ENCODE measurements around the gene FGD4.

Gene FGD4

GRCh38 chr12:32615441-32615840 is 216.1 kb downstream of the FGD4 start:
- no peak for DNase-seq

- DNase-seq, result no peak
Observed at GRCh38 chr12:32617534-32617933, 218.2 kb downstream of the FGD4 start.

GRCh38 chr12:32618115-32618514 is 218.8 kb downstream of the FGD4 start:
- no peak for DNase-seq

GRCh38 chr12:32627976-32628375 is 228.6 kb downstream of the FGD4 start:
- no peak for DNase-seq

- DNase-seq, result no peak
Observed at GRCh38 chr12:32641287-32641901, 242.0 kb downstream of the FGD4 start.

- DNase-seq, result peak; percentile 21
Observed at GRCh38 chr12:32644431-32644830, 245.1 kb downstream of the FGD4 start.

DNA sequence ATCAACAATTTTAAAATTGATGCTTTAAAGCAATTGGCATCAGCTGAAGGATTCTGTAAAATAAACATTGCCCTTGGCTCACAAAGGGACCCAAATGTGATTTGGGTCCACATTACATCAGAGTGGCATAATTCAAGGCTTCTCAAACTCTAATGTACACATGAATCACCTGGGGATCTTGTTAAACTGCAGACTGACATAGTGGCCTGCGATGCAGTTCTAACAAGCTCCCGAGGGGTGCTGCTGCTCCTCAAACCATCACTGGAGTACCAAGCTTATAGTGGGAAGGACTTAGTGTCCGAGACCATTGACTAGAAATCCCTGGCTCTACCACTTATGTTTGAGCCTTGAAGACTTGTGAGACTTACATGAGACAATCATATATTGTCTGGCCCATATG is 247.9 kb downstream of the FGD4 start:
- DNase-seq, result no peak

DNA sequence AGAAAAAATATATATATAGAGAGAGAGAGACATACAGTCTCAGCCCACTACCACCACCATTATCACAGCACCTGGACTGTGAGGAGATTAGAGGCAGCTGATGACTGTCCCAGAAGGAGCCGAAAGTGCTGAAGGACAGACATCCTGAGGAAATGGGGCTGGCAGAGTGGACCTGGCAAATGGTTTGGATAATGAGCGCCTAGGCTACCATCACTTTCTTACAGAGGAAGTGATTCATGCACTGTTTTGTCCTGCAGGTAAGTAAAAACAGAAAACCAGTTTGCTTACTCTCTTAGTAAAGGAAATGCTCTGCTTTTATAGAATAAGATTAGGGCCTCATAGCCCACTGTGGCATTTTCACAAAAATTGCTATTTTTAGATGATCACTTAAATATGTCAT is 251.2 kb downstream of the FGD4 start:
- DNase-seq, result no peak

GRCh38 chr12:32651151-32651955 is 252.0 kb downstream of the FGD4 start:
- DNase-seq, result no peak

DNA sequence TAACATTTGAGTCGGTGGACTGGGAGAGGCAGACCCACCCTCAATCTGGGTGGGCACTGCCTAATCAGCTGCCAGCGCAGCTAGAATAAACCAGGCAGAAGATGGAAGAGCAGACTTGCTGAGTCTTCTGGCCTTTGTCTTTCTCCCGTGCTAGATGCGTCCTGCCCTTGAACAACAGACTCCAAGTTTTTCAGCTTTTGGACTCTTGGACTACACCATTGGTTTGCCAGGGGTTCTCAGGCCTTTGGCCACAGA is 252.5 kb downstream of the FGD4 start:
- DNase-seq, result no peak

- DNase-seq, result no peak
Observed at GRCh38 chr12:32659908-32660440, 260.6 kb downstream of the FGD4 start.

- DNase-seq, result no peak
Observed at GRCh38 chr12:32661706-32662105, 262.3 kb downstream of the FGD4 start.

GRCh38 chr12:32662665-32663064 is 263.3 kb downstream of the FGD4 start:
- no peak for DNase-seq

DNA sequence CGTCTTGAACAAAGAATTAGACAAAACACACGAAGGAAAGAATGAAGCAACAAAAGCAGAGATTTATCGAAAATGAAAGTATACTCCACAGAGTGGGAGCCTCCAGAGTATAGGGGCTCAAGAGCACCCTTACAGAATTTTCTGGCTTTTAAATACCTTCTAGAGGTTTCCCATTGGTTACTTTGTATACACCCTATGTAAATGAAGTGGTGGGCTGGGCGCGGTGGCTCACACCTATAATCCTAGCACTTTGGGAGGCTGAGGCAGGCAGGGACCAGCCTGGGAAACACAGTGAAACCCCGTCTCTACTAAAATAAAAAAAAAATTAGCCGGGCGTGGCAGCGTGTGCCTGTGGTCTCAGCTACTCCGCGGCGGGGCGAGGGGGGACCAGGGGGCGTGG is 266.7 kb downstream of the FGD4 start:
- no peak for DNase-seq

GRCh38 chr12:32669584-32669983 is 270.2 kb downstream of the FGD4 start:
- no peak for DNase-seq

DNA sequence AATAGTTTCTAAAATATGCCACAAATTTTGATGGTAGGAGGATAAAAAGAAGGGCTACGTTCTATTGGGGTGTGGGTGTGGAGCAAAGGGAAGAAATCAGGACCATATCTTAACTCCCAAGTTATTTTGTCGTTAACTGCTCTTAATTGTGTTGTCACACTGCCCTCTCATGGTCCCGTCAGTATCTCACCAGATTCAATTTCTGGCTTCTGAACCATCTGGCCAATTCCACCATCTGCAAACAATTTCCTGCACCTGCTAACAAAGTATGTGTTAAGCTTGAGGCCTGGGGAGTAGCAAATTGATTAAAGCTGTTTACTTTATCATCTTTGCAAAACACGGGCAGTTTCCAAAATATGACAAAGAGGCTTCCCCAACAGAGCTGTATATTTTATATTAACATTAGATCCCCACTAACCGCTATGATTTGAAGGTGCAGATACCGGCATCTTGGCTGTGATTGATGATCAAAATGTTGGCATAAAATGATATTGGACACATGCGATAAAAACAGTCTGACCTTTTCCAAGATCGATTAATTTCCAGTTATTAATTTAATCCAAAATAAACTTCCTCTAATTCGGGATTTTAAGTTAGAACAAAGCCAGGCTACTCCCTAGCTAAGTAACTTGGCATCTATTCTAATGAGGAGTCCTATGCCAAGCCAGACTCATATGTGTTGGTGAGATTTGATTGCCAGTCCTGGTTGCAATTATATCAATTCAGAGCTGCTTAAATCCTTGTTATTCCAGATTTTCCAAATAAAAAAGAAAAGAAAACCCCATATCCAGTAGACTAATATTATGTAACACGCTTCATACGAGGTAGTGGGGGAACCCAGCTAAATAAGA is 272.8 kb downstream of the FGD4 start:
- DNase-seq, result peak; percentile 40

DNA sequence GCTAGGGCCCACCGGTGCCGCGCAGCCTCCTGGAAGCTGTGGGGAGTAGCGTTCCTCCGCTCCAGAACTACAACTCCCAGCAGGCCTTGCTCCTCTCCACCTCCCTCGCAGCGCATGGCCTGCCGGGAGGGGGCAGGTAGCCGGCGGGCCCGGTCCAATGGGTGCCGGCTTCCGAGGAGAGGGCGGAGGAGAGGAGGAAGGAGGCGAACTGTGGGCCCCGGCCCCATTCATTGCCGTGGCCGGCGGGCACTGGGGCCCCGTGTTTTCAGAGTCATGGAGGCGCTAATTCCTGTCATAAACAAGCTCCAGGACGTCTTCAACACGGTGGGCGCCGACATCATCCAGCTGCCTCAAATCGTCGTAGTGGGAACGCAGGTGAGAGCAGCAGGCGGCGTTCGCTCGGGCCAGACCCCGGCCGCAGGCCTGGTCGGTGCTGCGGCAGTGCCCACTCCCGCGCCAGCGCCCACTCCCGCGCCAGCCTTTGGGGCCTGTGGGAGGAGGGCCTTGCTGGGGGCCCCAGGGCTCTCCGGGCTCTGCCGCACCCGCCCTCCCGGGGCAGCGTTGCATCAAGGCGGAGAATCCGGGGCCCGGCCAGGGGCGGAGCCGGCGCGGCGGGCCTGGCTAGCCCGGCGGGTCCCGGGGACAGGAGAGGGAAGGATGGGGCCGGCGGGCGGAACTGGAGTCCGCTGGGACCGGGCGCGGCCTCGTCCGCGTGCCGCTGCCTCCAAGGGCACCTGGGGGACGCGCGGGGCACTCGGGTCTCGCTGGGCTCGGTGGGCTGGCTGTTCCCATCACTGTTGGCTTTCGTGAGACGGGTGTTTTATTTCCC is 279.9 kb downstream of the FGD4 start, which contains the start of gene DNM1L:
DNM1L (plus strand) TSS at position 211 of the 829 bp plus-strand sequence; CDS start at position 274, 63 bp downstream.
- peak; percentile 90 for DNase-seq

DNA sequence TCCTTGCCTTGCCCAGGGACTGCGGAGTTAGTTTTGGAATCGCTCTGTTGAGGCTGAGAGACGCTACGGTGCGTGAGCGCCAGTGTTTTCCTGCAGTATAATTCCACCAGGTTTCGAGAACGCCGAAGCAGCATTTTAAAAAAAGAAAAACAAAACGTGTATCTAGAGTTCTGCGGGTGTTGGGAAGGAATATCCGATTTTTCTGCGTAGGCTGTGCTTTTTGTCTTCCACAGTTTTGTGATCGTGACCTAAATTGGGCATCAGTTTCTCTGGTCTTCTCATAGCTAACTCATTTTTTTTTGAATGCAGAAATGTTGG is 280.5 kb downstream of the FGD4 start:
- no peak for DNase-seq

DNA sequence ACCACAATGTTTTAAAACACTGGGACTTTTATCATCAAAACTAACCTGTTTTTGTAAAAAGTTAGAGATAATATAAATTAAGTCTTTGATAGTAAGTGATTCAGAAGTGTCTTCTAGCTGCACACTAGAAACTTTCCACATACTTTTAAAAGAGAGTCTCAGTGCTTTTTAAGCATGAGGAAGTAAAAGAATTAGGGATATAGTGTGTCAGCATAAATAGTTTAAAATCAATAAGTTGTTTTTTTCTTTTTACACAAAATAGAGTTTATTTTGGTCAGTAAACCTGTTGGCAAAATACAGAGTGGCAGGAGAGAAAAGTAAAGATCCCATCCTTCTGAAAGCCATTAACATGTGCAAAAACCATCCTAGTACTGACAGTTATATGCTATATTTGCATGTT is 281.4 kb downstream of the FGD4 start:
- DNase-seq, result no peak

DNA sequence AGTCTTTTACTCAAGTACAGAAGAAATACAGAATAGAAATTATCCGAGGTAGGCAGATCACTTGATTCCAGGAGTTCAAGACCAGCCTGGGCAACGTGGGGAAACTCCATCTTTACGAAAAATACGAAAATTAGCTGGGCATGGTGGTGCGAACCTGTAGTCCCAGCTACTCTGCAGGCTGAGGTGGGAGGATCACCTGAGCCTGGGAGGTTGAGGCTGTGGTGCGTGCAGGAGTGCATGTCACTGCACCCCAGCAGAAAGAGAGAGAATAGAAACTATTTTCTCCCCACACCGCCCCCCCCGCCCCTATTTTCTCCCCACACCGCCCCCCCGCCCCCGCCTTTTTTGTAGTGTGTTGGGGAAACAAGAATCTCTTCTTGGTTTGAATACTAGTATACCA is 281.9 kb downstream of the FGD4 start:
- DNase-seq, result no peak

GRCh38 chr12:32686340-32686739 is 287.0 kb downstream of the FGD4 start:
- DNase-seq, result no peak

DNA sequence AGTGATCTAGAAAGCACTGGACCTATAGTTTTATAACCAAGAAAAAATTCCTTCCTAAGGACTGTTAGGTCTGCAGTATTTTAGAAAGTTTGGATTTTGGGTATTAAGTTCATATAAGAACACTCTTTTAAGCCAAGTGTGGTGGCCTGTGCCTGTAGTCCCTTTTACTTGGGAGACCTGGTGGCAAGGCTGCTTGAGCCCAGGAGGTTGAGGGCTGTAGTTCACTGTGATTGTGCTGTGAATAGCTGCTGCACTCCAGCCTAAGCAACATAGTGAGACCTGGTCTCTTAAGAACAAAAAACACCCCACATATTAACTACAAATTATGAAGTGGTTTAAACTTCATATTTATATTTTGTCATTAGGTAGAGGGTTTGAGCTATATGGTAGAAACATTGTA is 289.4 kb downstream of the FGD4 start:
- DNase-seq, result no peak

GRCh38 chr12:32690927-32691326 is 291.6 kb downstream of the FGD4 start:
- DNase-seq, result no peak
